K562 (cell line): ENCODE measurements around the gene MMP23B. TPM values are rescaled to one million over a fixed set of nuclear protein-coding genes. Genes with fewer than 3 reads are reported as not detected.

Experiments used
- ID3 ChIP-seq, 2 experiments: fragments of 250-450 bp in 1 of 2; fragments of 450-650 bp in 1 of 2; sonication (Bioruptor Pico) in 1 of 2; IDR thresholded peaks; 2 replicates each; pipeline versions ENCODE4 v1.6.1 to v1.8.0; 2016 to 2021; ENCODE audit warnings: mild to moderate bottlenecking in 2 of 2, moderate library complexity in 2 of 2, missing compliant biosample characterization in 1 of 2, missing genetic modification characterization in 1 of 2
- LEF1 ChIP-seq: fragments of 450-650 bp; IDR thresholded peaks from 2 replicates; pipeline ENCODE4 v1.6.1; 2016; ENCODE audit warnings: mild to moderate bottlenecking
- MECOM ChIP-seq: fragments of 250-450 bp; sonication (Bioruptor Pico); IDR thresholded peaks from 2 replicates; pipeline ENCODE4 v1.8.0; 2022; ENCODE audit warnings: inconsistent platforms
- MGA ChIP-seq: fragments of 450-650 bp; IDR thresholded peaks from 2 replicates; pipeline ENCODE4 v1.6.1; 2016; ENCODE audit warnings: mild to moderate bottlenecking, moderate library complexity
- PHTF2 ChIP-seq: fragments of 250-450 bp; sonication (Bioruptor Pico); IDR thresholded peaks from 2 replicates; pipeline ENCODE4 v1.5.0; 2021; ENCODE audit warnings: mild to moderate bottlenecking
- SIRT6 ChIP-seq: IDR thresholded peaks from one replicate; pipeline ENCODE4 v1.6.1; 2012; ENCODE audit warnings: low read depth, mild to moderate bottlenecking, control low read depth, inconsistent platforms, low read length, moderate library complexity
- TAF15 ChIP-seq: fragments of 200-400 bp; formaldehyde crosslinking; IDR thresholded peaks from 2 replicates; pipeline ENCODE4 v1.6.1; 2017; ENCODE audit warnings: mild to moderate bottlenecking, low read depth, low read length, moderate library complexity
- ZBTB11 ChIP-seq, 3 experiments: fragments of 200-800 bp in 1 of 3; fragments of 250-450 bp in 1 of 3; fragments of 450-650 bp in 1 of 3; sonication (Bioruptor Pico) in 1 of 3; sonication (Bioruptor generic) in 1 of 3; formaldehyde crosslinking in 1 of 3; IDR thresholded peaks; 2 replicates each; pipeline versions ENCODE4 v1.6.1 to v1.8.0; 2016 to 2022; ENCODE audit warnings: mild to moderate bottlenecking in 2 of 3, missing genetic modification characterization in 2 of 3, missing compliant biosample characterization in 1 of 3, moderate library complexity in 1 of 3
- polyA plus RNA-seq, 8 experiments: library from polyadenylated mRNA; depleted of rRNA in 4 of 8; stranded (reverse) in 5 of 8; unstranded in 3 of 8; fragments of >200 nt; fragmentation: Nextera tagmentation in 2 of 8; fragmentation: Illumina TruSeq in 1 of 8; extraction: Ambion mirVana in 2 of 8; extraction: Trizol in 1 of 8; gene quantifications; 2 replicates each; pipeline versions ENCODE4 v1.2.1 to v1.2.3, GENCODE V29; 2011 to 2014; ENCODE audit warnings: inconsistent platforms in 1 of 8, missing spikeins in 1 of 8
- total RNA-seq, 7 experiments: library from RNA; depleted of rRNA in 6 of 7; stranded (reverse); fragments of >200 nt in 6 of 7; fragmentation: Illumina TruSeq in 2 of 7; extraction: Trizol in 2 of 7; gene quantifications; 2 replicates each; pipeline versions ENCODE4 v1.2.1 to v1.2.3, GENCODE V29; 2011 to 2021; ENCODE audit warnings: low replicate concordance in 1 of 7

MMP23B gene
- total and polyA plus RNA-seq, 9 of the 15 experiments (the other 6 are each of a cell fraction or from before 2014, with no cell fraction given): 0.28 to 1.2 (median 0.41) TPM; not detected in 5

GRCh38 chr1:1609822-1610485 is 22.0 kb upstream of the MMP23B start (continued):
- TF ChIP-seq LEF1 (no peak), TAF15 (no peak), ZBTB11 (CRISPR knock-in tag; IDR thresholded peaks at IDR 0.05) (peak in 1 of 3 experiments; percentile 75; a peak in 2 of 6 replicates), MECOM (CRISPR knock-in tag) (peak; percentile 80), ID3 (CRISPR knock-in tag; IDR thresholded peaks at IDR 0.05) (0 out of 2 replicates have a peak, but pooled peaks have one; percentile 60), ID3 (tag; IDR thresholded peaks at IDR 0.05) (peak; percentile 99), SIRT6 (no peak), MGA (no peak), PHTF2 (CRISPR knock-in tag) (no peak)
